NCI-H2107 (cell line): ENCODE results near the gene KMT2E.
"Not testable (repeated sequence)": the region's sequence is repeated elsewhere in the genome, so short reads cannot be mapped to it uniquely, and the experiment has no call there.

Source experiments
- DNase-seq: peaks from one replicate; lab custom pipeline; 2025; lab: John Stamatoyannopoulos, UW

Gene KMT2E

DNA sequence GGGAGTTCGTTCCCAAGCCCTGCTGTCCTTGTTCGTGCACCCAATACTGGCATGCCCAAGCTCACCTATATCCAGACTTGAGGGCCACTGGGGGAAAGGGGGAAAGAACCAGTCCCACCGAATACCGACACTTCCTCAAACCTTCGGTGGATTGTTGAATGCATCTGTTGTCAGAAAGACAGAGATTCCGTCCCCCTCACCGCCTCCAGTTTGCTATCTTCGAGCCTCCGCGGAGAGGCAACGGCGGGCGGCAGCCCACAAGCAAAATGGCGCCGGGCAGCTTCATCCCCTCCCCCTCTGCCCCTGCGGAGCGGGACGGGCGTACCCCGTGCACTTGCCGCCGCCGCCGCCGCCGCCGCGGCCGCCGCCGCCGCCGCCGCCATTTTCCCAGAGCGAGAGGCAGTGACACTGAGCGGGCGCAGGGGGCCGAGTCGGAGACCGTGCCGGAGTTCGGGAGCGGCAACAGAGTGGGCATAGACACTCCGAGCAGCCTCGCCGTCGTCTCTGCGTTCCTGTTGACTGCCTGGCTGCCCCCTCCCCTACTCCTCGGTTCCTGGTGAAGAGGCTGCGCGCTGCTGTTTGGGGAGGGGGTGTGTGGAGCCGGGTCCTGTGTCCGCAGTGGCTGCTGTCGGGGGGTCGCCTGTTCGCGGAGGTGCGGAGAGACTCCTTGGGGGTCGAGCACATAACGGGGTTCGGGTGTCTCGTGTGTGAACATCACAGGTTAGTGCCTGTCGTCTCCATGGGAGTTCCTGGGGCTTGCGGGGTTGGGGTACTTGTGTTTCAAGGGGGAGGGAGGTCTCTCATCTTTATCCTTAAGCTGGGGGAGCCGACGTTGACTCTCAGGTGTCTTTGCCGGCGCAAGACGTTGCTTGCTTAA, at the start of gene KMT2E:
Gene KMT2E, plus strand, starts transcription at position 390 of the 877 bp plus-strand sequence. CDS start 26,748 bp downstream, outside the sequence.
- peak; percentile 89 for DNase-seq

- DNase-seq, result no peak
These were observed 49.3 kb upstream of the KMT2E start for GRCh38 chr7:104964626-104965236.

GRCh38 chr7:104966022-104966421, 48.0 kb upstream of the KMT2E start:
- no peak for DNase-seq

DNA sequence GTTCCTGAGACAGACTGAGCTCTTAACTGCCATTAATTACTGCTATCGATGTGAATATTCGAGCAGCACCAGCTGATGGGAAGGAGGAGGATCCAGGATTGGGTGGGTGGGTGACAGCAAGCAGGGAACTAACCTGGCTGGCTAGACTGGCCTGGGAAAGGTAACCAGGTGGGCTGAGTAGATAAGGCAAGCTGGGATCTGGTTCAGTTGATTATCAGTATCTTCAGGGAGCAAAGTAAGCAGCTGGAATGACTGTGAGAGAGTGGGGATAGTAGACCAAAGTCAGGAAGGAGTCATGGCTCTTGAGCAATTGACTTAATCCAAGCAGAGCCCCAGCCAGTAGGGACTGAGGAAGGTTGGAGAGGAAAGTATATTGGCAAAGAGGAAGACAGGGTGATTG, 46.9 kb upstream of the KMT2E start:
- DNase-seq, result no peak

GRCh38 chr7:104967595-104967994, 46.4 kb upstream of the KMT2E start:
- DNase-seq, result no peak

DNA sequence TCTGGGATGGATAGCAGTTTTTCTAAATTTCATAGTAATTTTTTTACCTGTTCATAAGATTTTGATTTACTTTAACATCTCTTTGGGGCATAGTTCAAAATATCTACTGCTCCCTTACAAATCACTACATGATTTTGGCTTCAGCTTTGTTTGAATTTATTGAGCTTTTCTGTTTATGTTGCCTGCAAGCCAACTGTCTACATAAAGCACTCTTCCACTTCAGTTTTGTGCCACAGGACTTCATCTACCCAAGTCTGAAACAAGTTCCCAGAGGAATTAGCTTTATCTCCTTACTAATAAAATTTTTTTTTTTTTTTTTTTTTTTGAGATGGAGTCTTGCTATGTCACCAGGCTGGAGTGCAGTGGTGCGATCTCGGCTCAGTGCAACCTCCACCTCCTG, 45.4 kb upstream of the KMT2E start:
- no peak for DNase-seq

DNA sequence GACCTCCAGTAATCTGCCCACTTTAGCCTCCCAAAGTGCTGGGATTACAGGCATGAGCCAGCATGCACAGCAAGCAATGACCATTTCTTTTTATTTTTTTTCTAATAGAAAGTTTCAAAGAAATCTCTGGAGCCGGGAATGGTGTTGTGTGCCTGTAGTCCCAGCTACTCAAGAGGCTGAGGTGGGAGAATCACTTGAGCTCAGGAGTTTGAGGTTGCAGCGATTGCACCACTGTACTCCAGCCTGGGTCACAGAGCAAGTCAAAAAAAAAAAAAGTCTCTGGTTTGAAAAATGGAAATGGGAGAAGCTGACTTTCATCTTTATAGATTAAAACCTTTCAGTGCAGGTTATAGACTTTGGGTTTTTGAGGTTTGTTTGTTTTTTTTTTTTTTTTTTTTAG, 44.8 kb upstream of the KMT2E start:
- DNase-seq, result no peak

DNA sequence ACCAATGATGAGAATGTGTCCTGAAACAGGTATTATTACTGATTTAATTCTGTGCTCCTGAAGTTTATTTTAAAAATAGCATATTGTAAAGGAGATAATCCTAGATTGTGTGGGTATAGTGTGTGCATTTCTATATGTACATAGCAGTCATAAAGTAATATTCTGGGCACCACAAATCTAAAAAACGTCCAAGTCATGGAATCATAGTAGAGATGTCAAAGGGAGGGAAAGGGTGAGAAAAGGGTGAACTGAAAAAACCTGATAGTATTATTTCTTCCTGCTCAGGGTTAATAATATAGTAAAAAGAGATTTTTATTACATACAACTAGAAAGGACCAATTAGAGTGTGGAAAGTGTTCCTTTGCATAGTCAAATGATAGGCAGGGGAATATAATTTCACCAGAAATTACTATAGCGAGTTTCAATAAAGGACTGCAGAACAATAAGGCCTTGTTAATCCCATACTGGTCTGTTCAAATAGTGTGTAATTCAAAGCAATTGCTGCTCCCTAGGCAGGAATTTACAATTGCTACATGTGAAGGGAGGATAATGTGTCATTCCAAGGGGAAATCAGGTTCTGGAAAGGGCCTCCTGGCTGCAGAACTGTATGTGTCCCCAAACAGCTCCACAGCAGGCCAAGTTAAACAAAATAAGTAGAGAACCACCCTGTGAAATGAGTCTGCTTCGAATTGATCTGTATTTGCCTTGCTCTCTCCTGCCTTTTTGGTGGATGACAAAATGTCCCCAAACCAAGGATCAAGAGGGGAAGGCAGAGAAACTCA, 42.5 kb upstream of the KMT2E start:
- DNase-seq, result no peak

- no peak for DNase-seq
These were observed 41.5 kb upstream of the KMT2E start for GRCh38 chr7:104972500-104972899.

DNA sequence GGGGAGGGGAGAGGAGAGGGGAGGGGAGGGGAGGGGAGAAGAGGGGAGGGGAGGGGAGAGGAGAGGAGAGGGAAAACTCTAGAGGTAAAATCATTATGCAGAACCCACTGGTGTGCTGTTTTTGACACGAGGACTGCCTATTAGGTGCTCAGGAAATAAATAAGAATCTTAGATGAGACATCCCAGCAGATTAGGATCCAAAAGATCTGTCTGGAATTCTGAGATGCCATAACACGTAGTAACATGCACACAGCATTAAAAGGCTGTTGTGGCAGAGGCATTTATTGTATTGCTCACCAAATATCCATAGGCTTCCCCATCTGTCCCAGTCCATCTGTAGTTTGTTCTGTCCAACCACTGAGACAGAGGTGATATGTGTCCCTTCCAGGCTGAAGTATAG, 40.8 kb upstream of the KMT2E start:
- no peak for DNase-seq

DNA sequence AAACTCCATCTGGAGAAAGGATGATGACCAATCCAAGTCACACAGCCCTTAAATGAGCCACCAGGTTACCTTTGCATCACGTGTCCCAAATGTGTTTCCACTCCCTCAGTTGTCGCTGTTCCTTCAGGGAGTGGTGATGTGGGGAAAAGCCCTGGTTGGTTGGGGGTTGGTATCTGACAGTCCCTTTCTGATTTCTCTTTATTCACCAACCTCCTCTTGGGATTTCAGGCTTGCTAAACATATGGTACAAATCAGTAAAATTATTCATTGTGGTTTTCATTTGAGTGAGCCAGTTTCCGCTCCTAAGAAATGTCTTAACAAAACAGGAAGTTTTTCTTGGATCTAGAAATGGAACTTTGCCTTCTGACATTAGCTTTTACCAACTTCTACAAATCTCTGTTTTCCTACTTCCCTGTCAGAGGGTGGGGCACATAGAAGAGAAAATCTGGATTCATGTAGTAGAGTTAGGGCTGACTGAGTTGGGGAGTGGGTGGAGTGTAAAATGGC, 40.0 kb upstream of the KMT2E start:
- no peak for DNase-seq

DNA sequence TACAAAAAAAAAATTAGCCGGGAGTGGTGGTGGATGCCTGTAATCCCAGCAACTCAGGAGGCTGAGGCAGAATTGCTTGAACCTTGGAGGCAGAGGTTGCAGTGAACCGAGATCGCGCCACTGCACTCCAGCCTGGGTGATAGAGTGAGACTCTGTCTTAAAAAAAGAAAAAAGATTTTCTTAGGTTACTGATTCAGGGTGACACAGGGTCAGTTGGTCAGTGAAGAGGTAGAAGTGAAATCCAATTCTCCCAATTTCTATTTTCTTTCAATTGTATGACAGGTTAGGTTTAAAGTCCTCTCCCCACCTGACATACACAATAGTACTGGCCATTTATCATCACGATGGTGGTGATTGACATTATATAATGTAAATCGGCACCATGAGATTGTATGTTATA, 38.5 kb upstream of the KMT2E start:
- not testable (repeated sequence) for DNase-seq

DNA sequence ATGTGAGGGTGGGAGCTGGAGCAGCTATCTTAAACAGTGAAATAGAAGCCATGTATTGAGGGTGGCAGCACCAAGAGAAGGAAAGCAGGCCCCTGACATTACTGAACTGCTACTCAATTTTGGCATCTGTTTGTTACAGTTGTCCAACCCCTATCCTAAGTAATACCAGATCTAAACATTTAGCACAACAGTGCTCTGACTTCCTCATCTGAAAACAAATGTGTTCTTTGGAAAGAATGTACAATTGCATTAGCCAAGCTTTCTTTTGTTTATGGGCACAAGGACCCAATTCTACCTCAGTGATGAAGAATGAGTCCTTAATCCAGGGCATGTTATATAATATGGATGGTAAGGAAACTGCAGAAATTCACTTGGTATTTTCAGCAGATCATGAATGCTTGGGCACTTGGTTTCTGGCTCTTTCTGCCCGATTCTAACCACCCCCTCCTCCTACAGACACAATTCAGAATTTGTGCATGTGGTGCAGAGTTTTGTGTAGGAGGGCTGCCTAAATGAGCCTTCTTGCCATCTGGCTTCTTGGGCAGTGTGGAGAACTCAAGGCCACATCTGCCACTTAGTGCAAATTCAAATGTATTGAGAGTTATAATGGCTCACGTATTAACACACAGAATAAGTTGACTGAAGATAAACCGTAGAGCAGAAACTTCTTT, 36.9 kb upstream of the KMT2E start:
- no peak for DNase-seq

DNA sequence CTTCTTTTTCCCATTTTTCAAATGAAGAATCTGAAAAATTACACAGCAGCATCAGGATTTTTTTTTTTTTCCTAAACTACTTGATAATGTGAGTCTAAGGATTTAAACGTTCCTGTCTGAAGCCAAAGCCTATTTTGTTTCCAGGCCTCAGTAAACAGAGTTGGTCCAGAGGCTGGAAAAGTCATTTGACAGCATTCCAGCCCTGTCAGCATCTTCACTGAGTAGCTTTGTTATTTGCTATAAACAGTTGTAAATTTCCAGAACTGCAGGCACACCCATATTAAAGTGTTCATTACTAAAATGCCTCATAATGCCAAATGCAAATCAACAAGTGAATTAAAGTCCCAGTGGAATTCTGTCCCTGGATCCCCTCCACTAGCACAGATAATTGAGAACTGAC, 35.5 kb upstream of the KMT2E start:
- no peak for DNase-seq

- DNase-seq, result peak; percentile 45
These were observed 34.7 kb upstream of the KMT2E start for GRCh38 chr7:104979167-104979841.

DNA sequence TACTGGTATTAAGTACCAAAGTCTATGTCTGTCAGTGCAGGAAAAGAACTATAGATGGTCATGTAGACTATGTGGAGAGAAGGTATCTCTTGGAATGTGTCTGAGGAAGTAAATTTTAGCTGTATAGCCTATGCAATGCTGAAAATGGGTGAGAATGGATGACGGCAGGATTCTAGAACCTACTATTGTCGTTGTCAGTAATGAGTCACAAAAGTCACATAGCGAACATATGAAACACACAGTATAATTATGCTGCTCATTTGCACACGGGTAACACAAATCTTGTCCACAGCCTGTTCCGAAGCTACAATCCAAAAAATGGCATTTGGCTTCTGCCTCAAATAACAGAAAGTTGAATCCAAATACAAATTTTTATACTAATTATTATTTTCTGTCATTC, 33.6 kb upstream of the KMT2E start:
- DNase-seq, result no peak

- DNase-seq, result peak; percentile 65
These were observed 32.9 kb upstream of the KMT2E start for GRCh38 chr7:104980841-104981671.

DNA sequence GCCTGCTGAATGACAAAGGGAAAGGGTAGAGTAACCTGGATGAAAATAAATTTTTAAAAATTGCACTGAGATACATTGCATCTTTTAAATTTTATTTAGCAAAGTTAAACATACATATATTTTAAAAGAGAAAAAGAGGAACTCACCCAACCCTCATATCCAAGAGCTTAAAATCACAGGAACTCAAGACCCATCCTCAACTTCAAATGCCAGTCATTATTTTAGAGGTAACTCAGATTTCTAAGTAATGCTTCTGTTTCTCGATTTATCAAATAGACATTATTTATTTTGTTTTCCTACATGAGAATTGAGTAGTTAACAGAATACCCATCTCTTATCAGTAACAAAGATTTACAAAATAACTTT, 32.4 kb upstream of the KMT2E start:
- DNase-seq, result no peak

- DNase-seq, result no peak
These were observed 31.5 kb upstream of the KMT2E start for GRCh38 chr7:104982308-104983075.

DNA sequence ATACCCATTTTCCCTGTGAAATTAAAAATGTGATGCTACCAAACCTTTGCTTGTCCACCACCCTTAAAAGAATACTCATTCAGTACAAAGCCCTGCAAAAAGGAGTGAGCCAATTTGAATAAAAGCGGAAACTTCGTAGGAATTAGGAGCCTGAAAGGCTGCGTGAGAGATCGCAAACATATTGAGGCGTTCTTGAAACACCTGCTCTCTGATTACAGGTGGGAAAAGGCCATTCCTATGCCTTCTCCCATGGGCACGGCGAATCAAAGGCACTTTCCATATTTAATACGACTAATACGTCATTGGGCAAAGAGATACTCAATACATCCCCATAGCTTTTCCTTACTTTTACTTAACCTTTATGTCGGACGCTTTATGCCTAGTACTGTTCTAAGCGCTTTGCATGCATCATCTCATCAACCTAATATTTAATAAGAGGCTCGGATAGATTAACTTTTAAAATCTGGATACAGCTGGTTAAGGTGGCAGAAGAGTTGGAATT, 30.9 kb upstream of the KMT2E start:
- no peak for DNase-seq
